ENCODE data around the gene CFDP1. TPM values are rescaled to one million over a fixed set of nuclear protein-coding genes. Genes with fewer than 3 reads are reported as not detected.

CFDP1 gene
- total RNA-seq, 1 experiment from 2014 or later = 52.6 TPM

- H3K9me3 ChIP-seq (ENCODE audit: insufficient read depth, low read depth) = no peaks in the 10 kb centered on the region
- H3F3A ChIP-seq (ENCODE audit: insufficient read depth, low read depth) = no peaks in the 10 kb centered on the region
- DNase-seq = no peak
- no peak overlapping the region for H3K4me2 ChIP-seq
- CTCF ChIA-PET = no interaction called here
- 0 out of 2 replicates have a peak, but pooled peaks cover 6% of the 10 kb centered on the region for H3K36me3 ChIP-seq (ENCODE audit: low read depth)
- no peaks in the 10 kb centered on the region for H3K9me2 ChIP-seq (ENCODE audit: insufficient read depth)
- no peaks in the 10 kb centered on the region for H3K27me3 ChIP-seq (ENCODE audit: insufficient read depth, low read depth)
- H3K4me3 ChIP-seq = no peak overlapping the region
- no TSS peak for BruUV-seq (replicated peaks)
- peaks cover 51% of the 10 kb centered on the region for H4K20me1 ChIP-seq (ENCODE audit: insufficient read depth)
- H3K27ac ChIP-seq = no peak overlapping the region
- intact Hi-C loops (cut with micrococcal nuclease; ENCODE audit: unreplicated experiment) = loop anchor here (10.0 kb wide), 1 partner anchor 265 kb away; no protein-coding TSS in a partner anchor
- peaks cover 18% of the 10 kb centered on the region for H3K4me1 ChIP-seq (replicated peaks; ENCODE audit: insufficient read depth)
- TF ChIP-seq CTCF (conservative IDR thresholded peaks at IDR 0.05) (no peak), EZH2 (IDR thresholded peaks at IDR 0.05; ENCODE audit: low read depth) (no peak)
- POLR2A ChIA-PET (ENCODE audit: unreplicated experiment) = no interaction called here
- H2AFZ ChIP-seq = no peak overlapping the region
- peaks cover 89% of the 10 kb centered on the region for H3K79me2 ChIP-seq (ENCODE audit: low read depth)
Measured at GRCh38 chr16:75459691-75460090, 26.4 kb upstream of the CFDP1 start.

- peaks cover 56% of the 10 kb centered on the region for H4K20me1 ChIP-seq (ENCODE audit: insufficient read depth)
Measured at GRCh38 chr16:75458439-75458838, 25.1 kb upstream of the CFDP1 start.

GRCh38 chr16:75458029-75458428 is 24.7 kb upstream of the CFDP1 start:
- POLR2A ChIA-PET (ENCODE audit: unreplicated experiment) = no interaction called here
- TF ChIP-seq CTCF (conservative IDR thresholded peaks at IDR 0.05) = no peak
- TF ChIP-seq EZH2 (IDR thresholded peaks at IDR 0.05; ENCODE audit: low read depth) = no peak
- peaks cover 17% of the 10 kb centered on the region for H3K4me1 ChIP-seq (replicated peaks; ENCODE audit: insufficient read depth)
- no peaks in the 10 kb centered on the region for H3F3A ChIP-seq (ENCODE audit: insufficient read depth, low read depth)
- no TSS peak for BruUV-seq (replicated peaks)
- CTCF ChIA-PET = no interaction called here
- no peak for DNase-seq
- H3K9me2 ChIP-seq (ENCODE audit: insufficient read depth) = no peaks in the 10 kb centered on the region
- no peaks in the 10 kb centered on the region for H3K27me3 ChIP-seq (ENCODE audit: insufficient read depth, low read depth)
- intact Hi-C loops (cut with micrococcal nuclease; ENCODE audit: unreplicated experiment) = no loop called here
- H4K20me1 ChIP-seq (ENCODE audit: insufficient read depth) = peaks cover 55% of the 10 kb centered on the region
- no peak overlapping the region for H3K27ac ChIP-seq
- 0 out of 2 replicates have a peak, but pooled peaks cover 6% of the 10 kb centered on the region for H3K36me3 ChIP-seq (ENCODE audit: low read depth)
- no peak overlapping the region for H3K4me2 ChIP-seq
- H3K79me2 ChIP-seq (ENCODE audit: low read depth) = peaks cover 95% of the 10 kb centered on the region
- H3K4me3 ChIP-seq = no peak overlapping the region
- no peaks in the 10 kb centered on the region for H3K9me3 ChIP-seq (ENCODE audit: insufficient read depth, low read depth)
- H2AFZ ChIP-seq = no peak overlapping the region

More at GRCh38 chr16:75458439-75458838, 25.1 kb upstream of the CFDP1 start:
- no peak overlapping the region for H3K4me3 ChIP-seq
- H3K27ac ChIP-seq = no peak overlapping the region
- 0 out of 2 replicates have a peak, but pooled peaks cover 6% of the 10 kb centered on the region for H3K36me3 ChIP-seq (ENCODE audit: low read depth)
- H3F3A ChIP-seq (ENCODE audit: insufficient read depth, low read depth) = no peaks in the 10 kb centered on the region
- ChIA-PET CTCF (no interaction called here), POLR2A (ENCODE audit: unreplicated experiment) (no interaction called here)
- H3K4me1 ChIP-seq (replicated peaks; ENCODE audit: insufficient read depth) = peaks cover 18% of the 10 kb centered on the region
- intact Hi-C loops (cut with micrococcal nuclease; ENCODE audit: unreplicated experiment) = no loop called here
- no peak overlapping the region for H3K4me2 ChIP-seq
- BruUV-seq (replicated peaks) = no TSS peak
- H3K9me2 ChIP-seq (ENCODE audit: insufficient read depth) = no peaks in the 10 kb centered on the region
- no peaks in the 10 kb centered on the region for H3K9me3 ChIP-seq (ENCODE audit: insufficient read depth, low read depth)
- no peaks in the 10 kb centered on the region for H3K27me3 ChIP-seq (ENCODE audit: insufficient read depth, low read depth)
- H2AFZ ChIP-seq = no peak overlapping the region
- no peak for TF ChIP-seq EZH2 (IDR thresholded peaks at IDR 0.05; ENCODE audit: low read depth)
- no peak for TF ChIP-seq CTCF (conservative IDR thresholded peaks at IDR 0.05)
- H3K79me2 ChIP-seq (ENCODE audit: low read depth) = peaks cover 94% of the 10 kb centered on the region
- DNase-seq = no peak

All from PC-9 (cell line).